DMS114 treated with DMSO at 0.1 percent for 48 hours (cell line): ENCODE results near the gene KIF13A.
"Not testable (repeated sequence)": the region's sequence is repeated elsewhere in the genome, so short reads cannot be mapped to it uniquely, and the experiment has no call there.

Experiments
- DNase-seq: peaks from one replicate; lab custom pipeline; 2025; ENCODE audit not compliant: unreplicated experiment; lab: John Stamatoyannopoulos, UW

Gene KIF13A

GRCh38 chr6:17877196-17877894 lies 110.1 kb downstream of the KIF13A start:
- DNase-seq: no peak

- no peak for DNase-seq
Measured at GRCh38 chr6:17874753-17875152, 112.7 kb downstream of the KIF13A start.

DNA sequence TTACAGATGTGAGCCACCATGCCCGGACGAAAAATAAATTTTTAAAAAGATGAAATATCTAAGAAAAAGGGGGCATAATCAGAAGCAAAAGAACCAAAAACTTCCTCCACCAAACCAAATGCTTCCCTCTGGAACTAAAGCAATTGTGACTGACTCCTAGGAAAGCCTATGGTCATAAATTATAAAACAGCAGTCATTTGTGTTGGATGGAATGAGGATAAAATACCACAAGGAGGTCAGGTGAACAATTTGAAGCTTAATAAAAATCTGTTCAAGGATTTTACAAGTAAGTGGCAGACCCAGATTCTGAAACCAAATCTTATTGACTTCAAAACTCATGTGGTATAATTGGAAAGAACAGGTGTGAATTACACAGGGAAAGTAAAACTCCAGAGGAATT lies 114.5 kb downstream of the KIF13A start:
- no peak for DNase-seq

DNA sequence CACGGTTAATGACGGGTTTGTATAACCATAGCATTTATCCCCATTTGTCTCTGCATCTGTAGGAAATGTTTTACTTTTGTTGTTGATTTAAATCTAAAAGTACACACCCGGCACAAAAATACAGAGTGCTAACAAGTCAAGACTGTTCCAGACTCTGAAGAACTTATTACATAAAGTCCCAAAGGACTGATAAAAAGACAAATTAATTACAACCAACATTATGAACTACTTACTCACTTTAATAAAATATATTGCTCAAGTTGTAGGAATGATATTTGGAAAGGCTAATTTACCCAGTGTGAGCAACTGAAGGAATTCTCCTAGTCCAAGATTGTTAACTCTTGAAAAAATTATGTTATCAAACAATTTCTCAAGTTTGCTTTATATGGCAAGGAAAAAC lies 115.6 kb downstream of the KIF13A start:
- no peak for DNase-seq

- DNase-seq: no peak
Measured at GRCh38 chr6:17871189-17871519, 116.3 kb downstream of the KIF13A start.

DNA sequence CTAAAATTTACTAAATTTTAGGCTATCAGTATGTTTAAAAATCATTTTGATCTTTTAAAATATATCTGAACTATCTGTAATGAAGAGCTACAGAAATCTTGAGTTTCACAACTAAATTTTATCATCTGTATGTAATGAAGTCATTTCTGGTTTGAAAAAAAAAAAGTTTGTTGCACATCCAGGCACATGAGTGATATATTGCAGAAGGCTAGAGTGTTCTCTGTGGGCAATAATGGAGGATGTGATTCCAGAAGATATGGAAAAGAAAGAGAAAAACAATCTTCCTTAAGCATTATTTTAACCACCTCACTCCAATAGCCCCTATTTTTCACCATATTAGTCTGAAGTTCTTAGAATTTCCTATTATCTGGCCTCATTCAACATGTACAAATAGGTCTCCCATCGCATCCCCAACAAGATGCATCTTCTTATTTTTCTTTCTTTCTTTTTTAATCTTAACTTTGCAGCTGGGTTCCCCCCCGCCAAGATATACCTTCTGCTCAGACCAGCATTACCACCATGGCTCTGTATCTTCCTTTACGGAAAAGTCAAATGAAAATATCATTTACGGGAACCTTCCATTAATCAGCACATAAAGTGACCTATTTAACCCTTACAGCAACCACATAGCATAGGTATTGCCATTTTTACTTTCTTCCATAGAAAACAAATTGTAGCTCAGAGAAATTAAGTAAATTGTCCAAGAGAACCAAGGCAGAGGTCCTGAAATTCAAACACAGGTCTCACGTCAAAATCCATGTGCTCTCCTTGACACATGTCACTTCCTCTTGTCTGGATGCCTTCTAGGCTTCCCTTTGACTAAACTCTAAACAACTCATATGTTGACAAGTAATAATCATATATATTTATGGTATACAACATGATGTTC lies 116.9 kb downstream of the KIF13A start:
- DNase-seq: no peak

DNA sequence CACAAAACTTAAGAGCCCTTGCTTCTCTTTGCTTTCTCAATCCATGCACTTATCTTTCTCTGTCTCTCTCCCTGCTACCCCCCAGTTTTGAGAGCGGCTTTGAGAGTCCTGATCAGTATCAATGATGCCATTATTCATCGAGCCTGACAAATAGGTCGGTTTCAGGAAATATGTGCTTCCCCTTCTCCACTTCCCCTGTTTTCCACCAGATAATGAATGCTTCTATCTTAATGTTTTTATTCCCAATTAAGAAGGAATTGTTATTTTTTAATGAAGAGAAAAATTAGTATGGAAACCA lies 117.7 kb downstream of the KIF13A start:
- no peak for DNase-seq

DNA sequence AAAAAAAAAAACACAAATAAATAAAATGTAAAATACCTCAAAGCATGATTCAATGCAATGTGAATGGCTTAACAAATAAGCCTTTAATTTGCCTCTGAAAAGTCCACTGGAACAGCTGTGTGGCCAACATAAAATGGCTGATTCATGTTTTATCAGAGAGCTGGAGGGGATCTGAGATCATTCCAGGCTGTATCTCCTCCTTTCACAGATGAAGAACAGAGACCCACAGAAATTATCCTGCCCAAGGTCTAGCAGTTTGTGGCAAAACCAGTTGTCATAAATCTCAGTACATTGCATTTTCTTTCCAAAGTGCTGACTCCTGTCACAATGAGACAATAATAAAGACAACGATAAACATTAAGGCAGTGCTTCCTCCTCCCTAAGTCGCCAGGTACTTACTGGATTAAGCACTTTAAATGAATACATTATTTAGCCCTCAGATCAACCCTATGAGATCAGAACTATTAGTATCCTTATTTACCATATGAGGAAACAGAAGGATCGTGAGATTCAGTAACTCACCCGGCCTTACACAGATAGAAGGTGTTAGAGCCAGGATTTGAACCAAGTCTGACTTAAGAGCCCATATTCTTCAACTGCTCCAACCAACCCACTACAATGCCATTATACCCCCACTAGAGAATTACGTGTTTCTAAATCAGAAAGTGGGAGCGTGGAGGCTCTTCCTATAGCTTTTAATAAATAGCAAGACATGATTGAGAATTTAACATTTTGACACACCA lies 118.3 kb downstream of the KIF13A start:
- DNase-seq: no peak

- DNase-seq: no peak
Measured at GRCh38 chr6:17867880-17868279, 119.6 kb downstream of the KIF13A start.

GRCh38 chr6:17866876-17867444 lies 120.5 kb downstream of the KIF13A start:
- DNase-seq: no peak

DNA sequence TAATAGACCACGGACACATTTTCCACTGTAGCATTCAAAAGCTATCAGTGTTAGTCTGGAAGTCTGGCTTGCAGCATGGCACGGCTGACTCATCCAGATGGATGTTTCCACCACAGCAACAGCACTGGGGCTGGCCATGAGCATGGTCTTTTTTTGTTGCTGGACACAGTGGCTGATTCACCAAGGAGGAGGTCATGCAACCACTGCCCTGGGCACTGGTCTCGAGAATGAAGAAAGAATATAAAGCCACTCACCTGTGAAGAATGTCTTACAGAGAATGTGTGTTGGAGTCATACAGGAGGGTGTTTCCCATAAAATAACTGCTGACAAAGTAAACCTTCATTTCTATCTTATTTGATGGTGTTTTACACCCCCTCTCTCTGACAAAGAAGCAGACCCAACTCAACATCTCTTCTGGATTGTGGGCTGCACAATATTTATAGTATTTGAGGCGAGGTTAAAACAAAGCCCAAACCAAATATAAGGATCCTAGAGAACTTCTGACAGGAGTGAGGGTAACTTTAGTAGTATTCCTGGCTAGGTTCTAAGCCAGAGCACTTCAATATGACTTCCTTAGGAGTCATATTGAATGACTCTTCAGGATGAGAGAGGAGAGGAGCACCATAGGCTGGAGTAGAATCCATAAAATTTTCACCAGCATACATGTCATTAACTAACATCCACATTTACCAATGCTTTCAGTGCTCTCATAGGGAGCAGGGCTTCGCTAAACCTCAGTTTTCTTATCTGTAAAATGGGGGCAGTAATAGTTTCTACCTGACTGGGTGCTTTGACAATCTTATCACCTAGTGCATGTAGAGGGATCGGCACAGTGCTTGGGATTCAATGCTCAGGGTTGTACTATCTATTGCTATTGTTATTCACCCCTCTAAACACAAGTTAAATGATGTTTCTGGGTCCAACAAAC lies 121.4 kb downstream of the KIF13A start:
- no peak for DNase-seq

DNA sequence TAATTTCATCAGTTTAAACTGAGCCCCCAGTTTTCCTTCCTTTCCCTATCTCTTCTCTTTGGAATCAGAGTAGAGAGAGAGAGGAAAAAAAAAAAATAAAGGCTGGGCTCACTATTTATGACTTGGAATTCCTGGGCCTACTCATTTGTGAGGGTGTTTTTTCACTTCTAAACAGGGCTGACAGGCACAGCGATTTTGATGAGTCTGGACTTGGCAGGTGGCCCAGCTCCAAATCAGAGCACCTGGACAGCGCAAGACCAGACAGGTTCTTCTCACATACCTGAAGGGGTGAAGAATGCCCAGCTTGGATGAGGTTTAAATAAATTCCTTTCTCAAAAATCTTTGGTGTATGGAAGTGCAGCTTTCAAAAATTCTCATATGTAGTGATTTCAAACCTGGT lies 122.2 kb downstream of the KIF13A start:
- DNase-seq: no peak

GRCh38 chr6:17863901-17864754 lies 123.3 kb downstream of the KIF13A start:
- no peak for DNase-seq

GRCh38 chr6:17861361-17861760 lies 126.1 kb downstream of the KIF13A start:
- no peak for DNase-seq

GRCh38 chr6:17859846-17860245 lies 127.6 kb downstream of the KIF13A start:
- no peak for DNase-seq

GRCh38 chr6:17858584-17858983 lies 128.9 kb downstream of the KIF13A start:
- no peak for DNase-seq

DNA sequence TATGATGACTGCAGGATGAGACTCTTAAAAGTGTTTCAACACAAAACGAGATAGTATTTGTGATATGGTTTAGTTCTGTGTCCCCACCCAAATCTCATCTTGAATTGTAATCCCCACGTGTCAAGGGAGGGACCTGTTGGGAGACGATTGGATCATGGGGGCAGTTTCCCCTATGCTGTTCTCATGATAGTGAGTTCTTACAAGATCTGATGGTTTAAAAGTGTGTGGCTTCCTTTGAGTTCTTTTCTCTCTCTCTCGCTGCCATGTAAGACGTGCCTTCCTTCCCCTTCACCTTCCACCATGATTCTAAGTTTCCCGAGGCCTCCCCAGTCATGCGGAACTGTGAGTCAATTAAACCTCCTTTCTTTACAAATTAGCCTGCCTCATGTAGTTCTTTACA lies 130.2 kb downstream of the KIF13A start:
- DNase-seq: not testable (repeated sequence)

- no peak for DNase-seq
Measured at GRCh38 chr6:17856306-17856705, 131.1 kb downstream of the KIF13A start.

- no peak for DNase-seq
Measured at GRCh38 chr6:17855381-17855780, 132.1 kb downstream of the KIF13A start.

DNA sequence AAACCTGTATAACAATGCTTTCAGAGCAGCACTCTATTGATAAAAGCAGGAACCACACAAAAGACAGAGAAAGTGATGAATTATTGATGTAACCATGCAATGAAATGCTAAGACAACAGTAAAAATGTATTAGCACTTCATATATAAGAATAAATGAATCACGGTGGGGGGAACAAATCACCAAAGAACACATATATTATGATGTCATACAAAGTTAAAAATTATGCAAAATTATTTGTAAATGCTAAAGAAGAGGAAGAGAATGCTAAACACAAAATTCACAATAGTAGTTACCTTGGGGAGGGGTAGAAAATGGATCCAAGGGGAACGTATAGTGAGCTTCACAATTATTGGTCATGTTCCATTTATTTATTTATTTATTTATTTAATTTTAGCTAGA lies 133.9 kb downstream of the KIF13A start:
- DNase-seq: no peak
